ENCODE measurements around the gene PEAK3. TPM values are rescaled to one million over a fixed set of nuclear protein-coding genes. Genes with fewer than 3 reads are reported as not detected.

PEAK3 gene
- total and polyA plus RNA-seq, 7 donors: 0.01 to 0.20 (median 0.13) TPM; not detected in 1

- peak; percentile 31 for TF ChIP-seq CTCF (IDR thresholded peaks at IDR 0.05)
Measured at GRCh38 chr19:2231621-2232221, 50.3 kb downstream of the PEAK3 start.

GRCh38 chr19:2230807-2231533 lies 51.0 kb downstream of the PEAK3 start:
- peak overlapping the region; percentile 72 for H3K27ac ChIP-seq
- H3K4me3 ChIP-seq: no peak overlapping the region
- intact Hi-C loops (cut with DNase I): loop anchor here in 1 of 2 donors (10.0 kb wide), 1 partner anchor 84 kb away; no protein-coding TSS in a partner anchor
- no peak for TF ChIP-seq CTCF (IDR thresholded peaks at IDR 0.05)
- no peaks in the 10 kb centered on the region for H3K9me3 ChIP-seq
- WGBS, 3 donors: 21 to 33% (median 28%) methylated on average over 10 to 12 of the region's 12 CpGs
- peaks cover 27% of the 10 kb centered on the region for H3K4me1 ChIP-seq
- H3K27me3 ChIP-seq (ENCODE audit: insufficient read depth in 3 of 3, low read length in 2 of 3): no peaks in the 10 kb centered on the region
- H3K36me3 ChIP-seq (ENCODE audit: insufficient read depth in 1 of 2, low read depth in 1 of 2): peaks cover 5 to 63% of the 10 kb centered on the region in 2 donors
- DNase-seq (peak in 1 of 2 donors; percentile 87), ATAC-seq (peak; percentile 12 to 70 (median 56))

More at GRCh38 chr19:2231621-2232221, 50.3 kb downstream of the PEAK3 start:
- Histone ChIP-seq H3K9me3 (no peaks in the 10 kb centered on the region), H3K4me1 (peaks cover 27% of the 10 kb centered on the region), H3K27me3 (ENCODE audit: insufficient read depth in 3 of 3, low read length in 2 of 3) (no peaks in the 10 kb centered on the region), H3K4me3 (no peak overlapping the region), H3K27ac (peak overlapping the region; percentile 72), H3K36me3 (ENCODE audit: insufficient read depth in 1 of 2, low read depth in 1 of 2) (peaks cover 3 to 55% of the 10 kb centered on the region in 2 donors)
- DNase-seq (no peak), ATAC-seq (peak in 3 of 4 donors; percentile 4 to 32 (median 26))
- WGBS, 3 donors: 42 to 70% (median 47%) methylated on average over 21 of the region's 21 CpGs
- intact Hi-C loops (cut with DNase I): loop anchor here in 1 of 2 donors (10.0 kb wide), 1 partner anchor 83 kb away; no protein-coding TSS in a partner anchor

GRCh38 chr19:2230033-2230531 lies 51.9 kb downstream of the PEAK3 start:
- ATAC-seq: no peak
- TF ChIP-seq CTCF (IDR thresholded peaks at IDR 0.05): no peak
- intact Hi-C loops (cut with DNase I): loop anchor here in 1 of 2 donors (10.0 kb wide), 1 partner anchor 85 kb away; no protein-coding TSS in a partner anchor
- Histone ChIP-seq H3K36me3 (ENCODE audit: insufficient read depth in 1 of 2, low read depth in 1 of 2) (peaks cover 13 to 72% of the 10 kb centered on the region in 2 donors), H3K27ac (peak overlapping the region; percentile 72), H3K4me3 (no peak overlapping the region), H3K9me3 (no peaks in the 10 kb centered on the region), H3K27me3 (ENCODE audit: insufficient read depth in 3 of 3, low read length in 2 of 3) (no peaks in the 10 kb centered on the region), H3K4me1 (peaks cover 23% of the 10 kb centered on the region)
- WGBS, 3 donors: 89 to 91% (median 90%) methylated on average over 43 of the region's 43 CpGs
- DNase-seq: no peak

- H3K9me3 ChIP-seq: no peaks in the 10 kb centered on the region
- ATAC-seq (no peak), DNase-seq (no peak)
- intact Hi-C loops (cut with DNase I): loop anchor here (5.0 to 10.0 kb wide), 2 partner anchors 37 to 85 kb away; no protein-coding TSS in a partner anchor
- H3K27ac ChIP-seq: peak overlapping the region; percentile 9
- peaks cover 18% of the 10 kb centered on the region for H3K4me1 ChIP-seq
- no peak overlapping the region for H3K4me3 ChIP-seq
- TF ChIP-seq CTCF (IDR thresholded peaks at IDR 0.05): no peak
- 81 to 91% (median 82%) methylated on average over 45 of the region's 45 CpGs for WGBS, 3 donors
- H3K36me3 ChIP-seq (ENCODE audit: insufficient read depth in 1 of 2, low read depth in 1 of 2): peaks cover 13 to 79% of the 10 kb centered on the region in 2 donors
- no peaks in the 10 kb centered on the region for H3K27me3 ChIP-seq (ENCODE audit: insufficient read depth in 3 of 3, low read length in 2 of 3)
Measured at GRCh38 chr19:2229103-2230032, 52.6 kb downstream of the PEAK3 start.
